Measurements from ENCODE around the gene GRPR.
"Not testable (repeated sequence)": the region's sequence is repeated elsewhere in the genome, so short reads cannot be mapped to it uniquely, and the experiment has no call there.

DNA sequence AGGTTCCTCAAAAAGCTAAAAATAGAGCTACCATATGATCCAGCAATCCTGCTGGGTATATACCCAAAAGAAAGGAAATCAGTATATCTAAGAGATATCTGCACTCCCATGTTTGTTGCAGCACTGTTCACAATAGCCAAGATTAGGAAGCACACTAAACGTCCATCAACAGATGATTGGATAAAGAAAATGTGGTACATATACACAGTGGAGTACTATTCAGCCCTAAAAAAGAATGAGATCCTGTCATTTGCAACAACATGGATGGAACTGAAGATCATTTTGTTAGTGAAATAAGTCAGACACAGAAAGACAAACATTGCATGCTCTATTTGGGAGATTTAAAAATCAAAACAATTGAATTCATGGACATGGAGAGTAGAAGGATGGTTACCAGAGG, 21.7 kb downstream of the GRPR start:
- TF ChIP-seq, protein P1, sequence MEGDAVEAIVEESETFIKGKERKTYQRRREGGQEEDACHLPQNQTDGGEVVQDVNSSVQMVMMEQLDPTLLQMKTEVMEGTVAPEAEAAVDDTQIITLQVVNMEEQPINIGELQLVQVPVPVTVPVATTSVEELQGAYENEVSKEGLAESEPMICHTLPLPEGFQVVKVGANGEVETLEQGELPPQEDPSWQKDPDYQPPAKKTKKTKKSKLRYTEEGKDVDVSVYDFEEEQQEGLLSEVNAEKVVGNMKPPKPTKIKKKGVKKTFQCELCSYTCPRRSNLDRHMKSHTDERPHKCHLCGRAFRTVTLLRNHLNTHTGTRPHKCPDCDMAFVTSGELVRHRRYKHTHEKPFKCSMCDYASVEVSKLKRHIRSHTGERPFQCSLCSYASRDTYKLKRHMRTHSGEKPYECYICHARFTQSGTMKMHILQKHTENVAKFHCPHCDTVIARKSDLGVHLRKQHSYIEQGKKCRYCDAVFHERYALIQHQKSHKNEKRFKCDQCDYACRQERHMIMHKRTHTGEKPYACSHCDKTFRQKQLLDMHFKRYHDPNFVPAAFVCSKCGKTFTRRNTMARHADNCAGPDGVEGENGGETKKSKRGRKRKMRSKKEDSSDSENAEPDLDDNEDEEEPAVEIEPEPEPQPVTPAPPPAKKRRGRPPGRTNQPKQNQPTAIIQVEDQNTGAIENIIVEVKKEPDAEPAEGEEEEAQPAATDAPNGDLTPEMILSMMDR (IDR thresholded peaks at IDR 0.05), result not testable (repeated sequence)
- TF ChIP-seq POLR2A (IDR thresholded peaks at IDR 0.05); POLR2AphosphoS5 (IDR thresholded peaks at IDR 0.05; ENCODE audit: insufficient read depth in 1 of 2, low read depth in 1 of 2): not testable (repeated sequence)

Measured in vagina (tissue), 2 donors.